Mesothelial cell of epicardium (in vitro differentiated cells): ENCODE results near the gene PDGFD. TPM values are rescaled to one million over a fixed set of nuclear protein-coding genes. Genes with fewer than 3 reads are reported as not detected.

Experiments used
- DNase-seq, 2 experiments: peaks; one replicate each; pipeline ENCODE4 v3.0.0; 2021; ENCODE audit warnings: low spot score in 2 of 2; ENCODE audit not compliant: unreplicated experiment in 2 of 2
- H3K27ac Mint-ChIP-seq: 2 replicates; pipeline ENCODE4 v1.8.0; 2021; ENCODE audit warnings: mixed read lengths
- H3K27me3 Mint-ChIP-seq: 2 replicates; pipeline ENCODE4 v1.8.0; 2021; ENCODE audit warnings: low read depth, mixed read lengths
- H3K36me3 Mint-ChIP-seq: 2 replicates; pipeline ENCODE4 v1.8.0; 2021; ENCODE audit warnings: mixed read lengths
- H3K4me1 Mint-ChIP-seq: 2 replicates; pipeline ENCODE4 v1.8.0; 2021; ENCODE audit warnings: mixed read lengths
- H3K4me3 Mint-ChIP-seq: 2 replicates; pipeline ENCODE4 v1.8.0; 2021; ENCODE audit warnings: mild to moderate bottlenecking, moderate library complexity, mixed read lengths
- H3K9me3 Mint-ChIP-seq: 2 replicates; pipeline ENCODE4 v1.8.0; 2021; ENCODE audit warnings: mixed read lengths
- total RNA-seq: library from RNA; stranded (reverse); gene quantifications from 3 replicates; pipeline ENCODE4 v1.2.1, GENCODE V29; 2021
- TF ChIP-seq, protein P1 (sequence below): fragments of 200-600 bp; sonication (generic); IDR thresholded peaks from one replicate; pipeline ENCODE4 v1.5.0; 2021; ENCODE audit warnings: antibody characterized with exemption; ENCODE audit not compliant: unreplicated experiment

Gene PDGFD
- total RNA-seq, 1 donor from 2014 or later = 29.1 TPM

GRCh38 chr11:104078245-104078644, 85.7 kb downstream of the PDGFD start:
- peaks cover 5% of the 10 kb centered on the region for H3K36me3 Mint-ChIP-seq
- H3K27ac Mint-ChIP-seq = no peak overlapping the region
- no peak for DNase-seq
- peaks cover 5% of the 10 kb centered on the region for H3K4me1 Mint-ChIP-seq
- peaks cover 4% of the 10 kb centered on the region for H3K9me3 Mint-ChIP-seq
- H3K4me3 Mint-ChIP-seq = no peak overlapping the region
- H3K27me3 Mint-ChIP-seq = no peaks in the 10 kb centered on the region
- TF ChIP-seq, protein P1, sequence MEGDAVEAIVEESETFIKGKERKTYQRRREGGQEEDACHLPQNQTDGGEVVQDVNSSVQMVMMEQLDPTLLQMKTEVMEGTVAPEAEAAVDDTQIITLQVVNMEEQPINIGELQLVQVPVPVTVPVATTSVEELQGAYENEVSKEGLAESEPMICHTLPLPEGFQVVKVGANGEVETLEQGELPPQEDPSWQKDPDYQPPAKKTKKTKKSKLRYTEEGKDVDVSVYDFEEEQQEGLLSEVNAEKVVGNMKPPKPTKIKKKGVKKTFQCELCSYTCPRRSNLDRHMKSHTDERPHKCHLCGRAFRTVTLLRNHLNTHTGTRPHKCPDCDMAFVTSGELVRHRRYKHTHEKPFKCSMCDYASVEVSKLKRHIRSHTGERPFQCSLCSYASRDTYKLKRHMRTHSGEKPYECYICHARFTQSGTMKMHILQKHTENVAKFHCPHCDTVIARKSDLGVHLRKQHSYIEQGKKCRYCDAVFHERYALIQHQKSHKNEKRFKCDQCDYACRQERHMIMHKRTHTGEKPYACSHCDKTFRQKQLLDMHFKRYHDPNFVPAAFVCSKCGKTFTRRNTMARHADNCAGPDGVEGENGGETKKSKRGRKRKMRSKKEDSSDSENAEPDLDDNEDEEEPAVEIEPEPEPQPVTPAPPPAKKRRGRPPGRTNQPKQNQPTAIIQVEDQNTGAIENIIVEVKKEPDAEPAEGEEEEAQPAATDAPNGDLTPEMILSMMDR = no peak

DNA sequence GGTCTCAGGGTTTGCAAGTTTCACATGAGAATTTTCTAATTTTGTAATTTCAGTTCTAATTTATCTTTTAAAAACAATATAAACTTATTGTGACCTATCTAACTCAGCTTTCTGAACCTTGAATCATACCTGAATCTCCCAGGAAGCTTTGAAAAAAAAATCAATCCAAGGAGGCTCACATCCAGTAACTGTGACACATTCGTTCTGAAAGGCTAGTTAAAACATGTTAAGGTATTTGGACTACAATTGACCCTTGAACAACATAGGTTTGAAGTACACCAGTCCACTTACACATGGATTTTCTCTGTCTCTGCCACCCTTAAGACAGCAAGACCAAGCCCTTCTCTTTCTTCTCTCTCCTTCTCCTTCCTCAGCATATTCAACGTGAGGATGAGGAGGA, 87.5 kb downstream of the PDGFD start:
- Mint-ChIP-seq H3K4me1 (peaks cover 5% of the 10 kb centered on the region), H3K9me3 (peaks cover 4% of the 10 kb centered on the region), H3K27me3 (no peaks in the 10 kb centered on the region), H3K36me3 (peaks cover 5% of the 10 kb centered on the region), H3K27ac (no peak overlapping the region), H3K4me3 (no peak overlapping the region)
- TF ChIP-seq, protein P1 = no peak
- DNase-seq = no peak

GRCh38 chr11:104075706-104076105, 88.2 kb downstream of the PDGFD start:
- peaks cover 5% of the 10 kb centered on the region for H3K36me3 Mint-ChIP-seq
- no peaks in the 10 kb centered on the region for H3K27me3 Mint-ChIP-seq
- no peak for DNase-seq
- no peak overlapping the region for H3K27ac Mint-ChIP-seq
- H3K4me3 Mint-ChIP-seq = no peak overlapping the region
- H3K4me1 Mint-ChIP-seq = peaks cover 5% of the 10 kb centered on the region
- TF ChIP-seq, protein P1 = no peak
- H3K9me3 Mint-ChIP-seq = peaks cover 4% of the 10 kb centered on the region

DNA sequence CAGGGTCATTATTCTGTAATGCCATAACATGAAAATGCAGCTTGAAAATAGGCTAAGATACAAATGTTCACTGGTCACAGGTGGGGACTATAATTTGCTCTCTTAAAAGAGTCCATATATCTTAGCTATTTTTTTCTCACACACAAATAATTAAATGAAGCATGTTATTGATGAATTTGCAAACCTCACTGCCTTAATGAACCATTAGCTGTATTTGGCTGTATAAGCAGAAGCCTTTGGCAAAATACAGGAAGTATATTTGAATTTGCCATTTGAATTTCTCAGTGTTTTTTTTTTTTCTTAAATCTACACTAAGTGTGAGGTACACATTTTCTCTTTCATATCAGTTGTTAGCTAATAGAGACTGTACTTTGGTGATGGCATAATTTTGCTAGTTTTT, 88.9 kb downstream of the PDGFD start:
- Mint-ChIP-seq H3K4me1 (peaks cover 5% of the 10 kb centered on the region), H3K27ac (no peak overlapping the region), H3K9me3 (peaks cover 4% of the 10 kb centered on the region), H3K36me3 (peaks cover 5% of the 10 kb centered on the region), H3K4me3 (no peak overlapping the region), H3K27me3 (no peaks in the 10 kb centered on the region)
- DNase-seq = no peak
- TF ChIP-seq, protein P1 = no peak

DNA sequence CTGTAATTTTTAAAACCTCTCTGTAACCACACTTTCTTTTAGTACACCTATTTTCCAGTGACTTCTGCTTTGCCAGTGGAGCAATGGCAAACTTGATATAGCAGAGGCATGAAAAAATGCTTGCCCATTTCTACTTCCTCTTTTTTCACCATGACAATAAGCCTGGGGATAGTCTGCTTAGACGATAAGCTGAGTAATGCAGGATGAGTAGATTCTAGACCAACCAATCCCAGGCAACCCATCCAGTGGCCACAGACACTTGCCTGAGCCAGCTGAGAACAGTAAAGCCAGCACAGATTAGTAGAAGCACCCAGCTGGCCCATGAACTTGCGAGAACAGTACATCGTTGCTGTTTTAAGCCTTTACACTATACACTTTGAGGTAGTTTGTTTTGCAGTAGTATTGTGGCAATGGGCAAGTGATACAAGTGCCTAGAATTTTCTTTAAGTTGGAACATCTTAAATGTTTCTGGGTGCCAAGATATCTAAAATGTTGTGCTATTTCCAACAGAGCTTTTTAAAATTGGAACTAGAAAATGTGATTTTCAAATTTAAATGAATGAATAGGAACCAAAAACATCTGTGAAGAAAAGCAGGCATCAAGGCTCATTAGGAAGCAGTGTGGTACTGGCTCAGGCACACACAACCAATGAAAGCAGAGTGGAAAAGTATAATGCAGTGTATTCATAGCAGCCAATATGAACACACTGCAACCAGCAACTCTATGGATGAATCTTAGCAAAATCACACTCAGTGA, 89.8 kb downstream of the PDGFD start:
- H3K27me3 Mint-ChIP-seq = no peaks in the 10 kb centered on the region
- peaks cover 4% of the 10 kb centered on the region for H3K9me3 Mint-ChIP-seq
- DNase-seq = no peak
- H3K4me3 Mint-ChIP-seq = no peak overlapping the region
- no peak overlapping the region for H3K27ac Mint-ChIP-seq
- TF ChIP-seq, protein P1 = no peak
- peaks cover 5% of the 10 kb centered on the region for H3K4me1 Mint-ChIP-seq
- peaks cover 5% of the 10 kb centered on the region for H3K36me3 Mint-ChIP-seq
